Transverse colon (tissue), 4 donors: ENCODE results near the gene CARS2. TPM values are rescaled to one million over a fixed set of nuclear protein-coding genes. Genes with fewer than 3 reads are reported as not detected.

Experiments used
- DNase-seq: peaks from one replicate; pipeline ENCODE4 v3.0.0-alpha.2; 2019
- H3K27ac ChIP-seq, 4 donors: fragments of 200-600 bp; sonication (generic); 2 replicates each; pipeline ENCODE4 v1.5.1; 2016 to 2018; ENCODE audit warnings: inconsistent platforms in 4 of 4
- H3K27me3 ChIP-seq: fragments of 200-600 bp; sonication (generic); 2 replicates; pipeline ENCODE4 v1.5.1; 2017; ENCODE audit warnings: inconsistent platforms
- H3K36me3 ChIP-seq, 4 donors: fragments of 200-600 bp; sonication (generic); 2 replicates each; pipeline ENCODE4 v1.5.1; 2017 to 2019; ENCODE audit warnings: inconsistent platforms in 4 of 4
- H3K4me1 ChIP-seq, 4 donors: fragments of 200-600 bp; sonication (generic); 2 replicates each; pipeline ENCODE4 v1.5.1; 2017 to 2020; ENCODE audit warnings: inconsistent platforms in 4 of 4
- H3K4me3 ChIP-seq, 4 donors: fragments of 200-600 bp; sonication (generic); 1 replicate in 1 of 4; 2 replicates in 3 of 4; pipeline versions ENCODE4 v1.5.1 to v1.6.1; 2017 to 2019; ENCODE audit warnings: inconsistent platforms in 4 of 4
- H3K9me3 ChIP-seq, 2 donors: fragments of 200-600 bp; sonication (generic); 2 replicates each; pipeline ENCODE4 v1.5.1; 2017 to 2019; ENCODE audit warnings: inconsistent platforms in 2 of 2
- EP300 ChIP-seq: sonication (generic); formaldehyde crosslinking; IDR thresholded peaks from one replicate; pipeline ENCODE4 v1.6.1; 2017; ENCODE audit warnings: antibody characterized with exemption, low read depth
- POLR2A ChIP-seq: fragments of 450-650 bp; IDR thresholded peaks from one replicate; pipeline ENCODE4 v1.6.1; 2016; ENCODE audit warnings: antibody characterized with exemption, mild to moderate bottlenecking, moderate library complexity
- POLR2AphosphoS5 ChIP-seq, 3 donors: sonication (generic); formaldehyde crosslinking; IDR thresholded peaks; one replicate each; pipeline ENCODE4 v1.6.1; 2016; ENCODE audit warnings: antibody characterized with exemption in 3 of 3
- WGBS, 2 donors: methylation state at CpG; one replicate each; pipeline ENCODE4 v1.1.5; 2018; ENCODE audit warnings: low coverage in 1 of 2; 5-methylcytosine and 5-hydroxymethylcytosine counted together
- in situ Hi-C, 4 donors: fragments of 200-750 bp; cut with MboI; loops; one replicate each; pipeline versions ENCODE4 v1.15.0 to v1.15.1; 2017; ENCODE audit warnings: low sequenced_read_pairs in 3 of 4, low pct_ligation_motif_present in 1 of 4, low pct_unique_long_range_greater_than_20kb in 1 of 4
- intact Hi-C: fragments of 100-400 bp; cut with DNase I; formaldehyde crosslinking; loops from one replicate; pipeline ENCODE4 v1.15.1; 2023; ENCODE audit warnings: low total_unique reads
- total RNA-seq, 4 donors: library from RNA; depleted of rRNA; stranded (reverse); fragments of >200 nt; gene quantifications; one replicate each; pipeline ENCODE4 v1.1.0, GENCODE V29; 2016
- TF ChIP-seq, protein P1 (sequence below), 5 experiments: fragments of 200-600 bp in 3 of 5; fragments of 450-650 bp in 2 of 5; sonication (generic) in 3 of 5; IDR thresholded peaks; 1 replicate in 2 of 5; 2 replicates in 3 of 5; pipeline ENCODE4 v1.5.1; 2016 to 2017; ENCODE audit warnings: antibody characterized with exemption in 5 of 5, inconsistent platforms in 3 of 5, mild to moderate bottlenecking in 2 of 5, moderate library complexity in 1 of 5

The CARS2 gene
- total RNA-seq, 4 donors from 2014 or later: 35.2 to 152 (median 56.2) TPM

DNA sequence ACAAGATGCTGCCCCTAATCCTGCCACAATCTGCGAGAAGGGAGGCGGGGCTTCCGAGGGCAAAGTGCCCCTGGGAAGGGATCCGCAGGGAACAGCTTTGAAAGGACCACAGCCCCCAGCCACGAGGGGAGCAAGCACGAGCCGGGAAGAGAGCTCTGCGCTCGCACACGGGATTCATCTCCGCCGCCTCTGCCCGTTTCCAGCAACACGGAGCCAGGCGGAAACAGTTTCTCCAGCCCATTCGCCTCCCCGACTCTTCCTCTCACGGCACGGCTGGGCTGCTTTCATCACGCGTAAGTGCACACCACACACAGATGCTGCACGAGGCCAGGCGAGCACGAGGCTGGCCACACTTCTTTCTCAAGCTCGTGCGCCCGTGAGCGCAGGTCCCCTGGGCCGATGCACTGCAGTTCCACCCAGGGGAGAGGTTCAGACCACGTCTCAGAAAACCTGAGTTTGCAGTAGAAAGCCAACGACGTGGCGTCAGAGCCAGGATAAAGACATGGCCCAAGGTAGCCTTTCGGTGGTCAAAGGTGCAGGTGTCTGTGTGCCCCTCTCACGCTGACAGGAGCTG, 57.0 kb downstream of the CARS2 start:
- in situ Hi-C loops: no loop called here
- intact Hi-C loops: no loop called here
- WGBS, 2 donors: 89% methylated on average over 35 of the region's 35 CpGs; no CpG with 5 or more reads in 1 of the 2 donors
- Histone ChIP-seq H3K4me3 (no peak overlapping the region), H3K36me3 (peaks cover 0 to 8% (median 0%) of the 10 kb centered on the region in 4 donors), H3K27ac (no peak overlapping the region), H3K9me3 (no peaks in the 10 kb centered on the region), H3K4me1 (peaks cover 0 to 9% (median 4%) of the 10 kb centered on the region in 4 donors), H3K27me3 (no peaks in the 10 kb centered on the region)
- TF ChIP-seq, protein P1, sequence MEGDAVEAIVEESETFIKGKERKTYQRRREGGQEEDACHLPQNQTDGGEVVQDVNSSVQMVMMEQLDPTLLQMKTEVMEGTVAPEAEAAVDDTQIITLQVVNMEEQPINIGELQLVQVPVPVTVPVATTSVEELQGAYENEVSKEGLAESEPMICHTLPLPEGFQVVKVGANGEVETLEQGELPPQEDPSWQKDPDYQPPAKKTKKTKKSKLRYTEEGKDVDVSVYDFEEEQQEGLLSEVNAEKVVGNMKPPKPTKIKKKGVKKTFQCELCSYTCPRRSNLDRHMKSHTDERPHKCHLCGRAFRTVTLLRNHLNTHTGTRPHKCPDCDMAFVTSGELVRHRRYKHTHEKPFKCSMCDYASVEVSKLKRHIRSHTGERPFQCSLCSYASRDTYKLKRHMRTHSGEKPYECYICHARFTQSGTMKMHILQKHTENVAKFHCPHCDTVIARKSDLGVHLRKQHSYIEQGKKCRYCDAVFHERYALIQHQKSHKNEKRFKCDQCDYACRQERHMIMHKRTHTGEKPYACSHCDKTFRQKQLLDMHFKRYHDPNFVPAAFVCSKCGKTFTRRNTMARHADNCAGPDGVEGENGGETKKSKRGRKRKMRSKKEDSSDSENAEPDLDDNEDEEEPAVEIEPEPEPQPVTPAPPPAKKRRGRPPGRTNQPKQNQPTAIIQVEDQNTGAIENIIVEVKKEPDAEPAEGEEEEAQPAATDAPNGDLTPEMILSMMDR (IDR thresholded peaks at IDR 0.05): no peak
- TF ChIP-seq POLR2A: no peak
- no peak for TF ChIP-seq POLR2AphosphoS5 (IDR thresholded peaks at IDR 0.05)
- no peak for TF ChIP-seq EP300
- no peak for DNase-seq

DNA sequence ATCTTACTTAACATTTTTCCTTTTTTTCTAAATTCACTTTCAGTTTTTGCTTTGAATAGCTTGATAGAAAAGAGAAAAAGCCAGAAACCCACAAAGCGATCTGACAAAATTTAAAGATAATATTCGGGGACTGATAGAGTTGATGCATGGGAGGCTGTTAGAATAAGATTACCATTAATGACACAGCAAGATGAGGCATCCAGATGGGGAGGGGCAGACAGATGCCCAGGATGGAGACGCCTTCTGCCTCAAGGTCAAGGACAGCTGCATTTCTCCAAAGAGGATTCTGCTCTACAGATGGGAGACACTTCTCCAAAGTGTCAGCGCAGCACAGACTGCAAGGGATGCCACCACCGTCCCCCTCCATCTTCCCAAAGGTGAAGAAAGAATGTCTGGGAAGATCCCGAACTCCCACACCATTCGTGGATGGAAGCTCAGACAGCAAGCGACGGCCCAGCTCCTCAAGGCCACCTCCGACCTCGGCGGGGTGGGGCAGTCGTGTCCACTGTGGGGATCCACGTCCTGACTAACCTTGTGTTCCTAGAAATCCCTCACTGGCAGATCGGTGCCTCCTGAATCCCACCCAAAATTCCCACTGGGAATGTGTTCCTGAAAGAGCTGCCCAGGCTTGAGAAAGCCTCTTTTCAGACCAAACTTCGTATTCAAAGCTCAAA, 57.6 kb downstream of the CARS2 start:
- DNase-seq: no peak
- 88 to 89% methylated on average over 2 to 16 of the region's 16 CpGs for WGBS, 2 donors
- peaks cover 0 to 8% (median 0%) of the 10 kb centered on the region in 4 donors for H3K36me3 ChIP-seq
- intact Hi-C loops: no loop called here
- H3K4me3 ChIP-seq: no peak overlapping the region
- no peaks in the 10 kb centered on the region for H3K27me3 ChIP-seq
- H3K4me1 ChIP-seq: peaks cover 0 to 9% (median 4%) of the 10 kb centered on the region in 4 donors
- in situ Hi-C loops: no loop called here
- TF ChIP-seq, protein P1 (IDR thresholded peaks at IDR 0.05): no peak
- TF ChIP-seq POLR2A: no peak
- TF ChIP-seq POLR2AphosphoS5 (IDR thresholded peaks at IDR 0.05): no peak
- no peak for TF ChIP-seq EP300
- H3K9me3 ChIP-seq: no peaks in the 10 kb centered on the region
- no peak overlapping the region for H3K27ac ChIP-seq

DNA sequence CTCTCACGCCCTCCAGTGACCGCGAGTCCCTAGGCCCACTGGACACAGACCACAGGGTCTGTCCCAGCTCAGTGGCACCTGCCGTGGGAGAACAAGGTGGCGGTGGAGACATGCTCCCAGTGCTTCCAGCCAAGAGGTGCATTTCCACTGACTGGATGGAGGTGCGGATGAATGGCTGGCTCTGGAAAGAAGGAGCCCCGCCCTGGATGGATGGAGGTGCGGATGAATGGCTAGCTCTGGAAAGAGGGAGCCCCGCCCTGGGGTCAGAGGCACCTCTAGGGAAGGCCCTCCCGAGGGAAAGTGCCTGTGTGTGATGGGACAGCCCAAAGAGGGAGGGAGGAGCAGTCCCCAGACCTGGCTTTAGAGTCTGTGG, 58.6 kb downstream of the CARS2 start:
- H3K27ac ChIP-seq: no peak overlapping the region
- peaks cover 0 to 9% (median 4%) of the 10 kb centered on the region in 4 donors for H3K4me1 ChIP-seq
- H3K36me3 ChIP-seq: peaks cover 0 to 8% (median 0%) of the 10 kb centered on the region in 4 donors
- no peaks in the 10 kb centered on the region for H3K27me3 ChIP-seq
- in situ Hi-C loops (no loop called here), intact Hi-C loops (no loop called here)
- no peak overlapping the region for H3K4me3 ChIP-seq
- no peak for DNase-seq
- TF ChIP-seq EP300 (no peak), POLR2AphosphoS5 (IDR thresholded peaks at IDR 0.05) (no peak), POLR2A (no peak)
- TF ChIP-seq, protein P1 (IDR thresholded peaks at IDR 0.05): no peak
- no peaks in the 10 kb centered on the region for H3K9me3 ChIP-seq
- WGBS, 2 donors: 89% methylated on average over 10 of the region's 10 CpGs; no CpG with 5 or more reads in 1 of the 2 donors

DNA sequence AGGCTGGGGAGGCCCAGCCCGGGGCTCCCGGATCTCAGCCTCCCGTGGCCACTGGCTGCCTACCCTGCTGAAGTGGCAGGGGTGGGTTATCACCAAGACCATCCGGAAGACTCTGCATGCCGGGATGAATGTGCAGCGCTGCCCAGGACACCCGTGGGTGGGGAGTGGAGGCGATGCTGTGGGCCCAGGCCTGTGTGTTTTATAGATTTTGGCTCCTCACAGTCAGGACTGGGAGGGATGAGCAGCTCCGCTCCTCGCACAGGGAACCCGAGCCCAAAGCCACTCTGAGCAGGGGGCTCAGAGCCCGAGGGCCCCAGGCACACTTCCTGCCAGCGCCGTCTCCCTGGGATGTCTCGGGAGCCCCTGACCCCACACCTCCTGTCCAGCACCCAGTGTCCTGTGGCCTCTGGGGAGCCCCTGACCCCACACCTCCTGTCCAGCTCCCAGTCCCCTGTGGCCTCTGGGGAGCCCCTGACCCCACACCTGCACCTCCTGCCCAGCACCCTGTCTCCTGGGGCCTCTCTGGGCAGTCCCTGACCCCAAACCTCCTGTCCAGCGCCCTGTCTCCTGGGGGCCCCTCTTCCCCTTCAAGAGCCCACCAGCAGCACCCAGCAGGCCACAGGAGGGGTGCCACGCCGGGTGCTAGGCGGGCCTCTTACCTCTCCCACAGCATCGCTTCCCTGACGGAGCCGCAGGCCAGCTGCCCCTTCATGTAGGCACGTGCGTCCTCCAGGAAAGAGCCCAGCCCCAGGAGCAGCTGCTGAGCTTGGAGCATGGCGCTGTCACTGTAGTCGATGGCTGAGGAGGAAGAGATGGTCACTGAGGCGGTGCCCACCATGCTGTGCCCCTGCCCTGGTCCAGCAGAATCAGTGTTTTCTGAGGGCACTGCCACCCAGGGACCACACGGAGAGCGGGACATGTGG, 59.2 kb downstream of the CARS2 start:
- in situ Hi-C loops: no loop called here
- intact Hi-C loops: no loop called here
- no peaks in the 10 kb centered on the region for H3K9me3 ChIP-seq
- TF ChIP-seq POLR2A: no peak
- TF ChIP-seq, protein P1 (IDR thresholded peaks at IDR 0.05): no peak
- no peak for TF ChIP-seq POLR2AphosphoS5 (IDR thresholded peaks at IDR 0.05)
- TF ChIP-seq EP300: no peak
- no peak overlapping the region for H3K4me3 ChIP-seq
- peaks cover 0 to 9% (median 4%) of the 10 kb centered on the region in 4 donors for H3K4me1 ChIP-seq
- H3K27me3 ChIP-seq: no peaks in the 10 kb centered on the region
- H3K36me3 ChIP-seq: peaks cover 0 to 8% (median 0%) of the 10 kb centered on the region in 4 donors
- DNase-seq: no peak
- H3K27ac ChIP-seq: no peak overlapping the region
- 92% methylated on average over 27 of the region's 29 CpGs; no CpG with 5 or more reads in 1 of the 2 donors for WGBS, 2 donors
